GM23248 (cell line): ENCODE results near the gene NRM.

Experiments
- EZH2 ChIP-seq: fragments of 200-600 bp; sonication (generic); IDR thresholded peaks from 2 replicates; pipeline ENCODE4 v1.6.1; 2018; ENCODE audit warnings: antibody characterized with exemption, mild to moderate bottlenecking; ENCODE audit not compliant: insufficient read depth, poor library complexity, severe bottlenecking
- EZH2phosphoT487 ChIP-seq: fragments of 200-600 bp; sonication (generic); IDR thresholded peaks from 2 replicates; pipeline ENCODE4 v1.6.1; 2018; ENCODE audit warnings: antibody characterized with exemption, moderate library complexity, mild to moderate bottlenecking, low read depth; ENCODE audit not compliant: insufficient read depth

DNA sequence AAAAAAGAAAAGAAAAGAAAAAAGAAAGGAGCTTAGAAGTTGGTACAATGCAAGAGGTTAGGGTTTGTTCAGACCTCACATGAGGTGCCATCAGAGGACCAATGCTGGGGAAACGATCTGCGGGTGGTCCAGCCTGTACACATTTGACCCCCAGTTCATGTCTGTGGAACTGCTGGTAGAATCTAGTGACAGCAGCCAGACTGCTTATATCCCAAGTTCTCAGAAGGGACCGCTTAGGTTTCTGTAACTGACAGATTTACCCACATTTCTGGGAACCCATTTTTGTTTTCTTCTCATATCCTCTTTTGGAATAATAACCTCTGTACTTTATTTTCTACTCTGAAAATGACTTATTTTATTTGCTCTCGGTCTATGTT, 9.0 kb downstream of the NRM start:
- no peak for TF ChIP-seq EZH2
- TF ChIP-seq EZH2phosphoT487: no peak
